Body of pancreas (tissue), 4 donors: Measurements from ENCODE around the gene PHGDH. TPM values are rescaled to one million over a fixed set of nuclear protein-coding genes. Genes with fewer than 3 reads are reported as not detected.

Source experiments
- ATAC-seq: fragments of 150-250 bp; one replicate; pipeline ENCODE4 v1.9.1; 2016
- DNase-seq, 4 donors: peaks; one replicate each; pipeline ENCODE4 v3.0.0-alpha.2; 2019
- H3K27ac ChIP-seq, 4 donors: fragments of 200-600 bp; sonication (generic); 1 replicate in 3 of 4; 2 replicates in 1 of 4; pipeline versions ENCODE4 v1.5.1 to v1.6.1; 2016 to 2019; ENCODE audit warnings: mild to moderate bottlenecking in 1 of 4, mixed read lengths in 1 of 4, moderate library complexity in 1 of 4
- H3K27me3 ChIP-seq, 2 donors: fragments of 200-600 bp; sonication (generic); one replicate each; pipeline ENCODE4 v1.6.0; 2016; ENCODE audit warnings: mild to moderate bottlenecking in 1 of 2
- H3K36me3 ChIP-seq, 2 donors: fragments of 200-600 bp; sonication (generic); replicated peaks in 1 of 2; 2 replicates each; pipeline ENCODE4 v1.5.1; 2016; ENCODE audit warnings: low read depth in 2 of 2; ENCODE audit not compliant: insufficient read depth in 1 of 2
- H3K4me1 ChIP-seq: fragments of 200-600 bp; sonication (generic); one replicate; pipeline ENCODE4 v1.6.0; 2016
- H3K4me3 ChIP-seq, 2 donors: fragments of 200-600 bp; sonication (generic); 1 replicate in 1 of 2; 2 replicates in 1 of 2; pipeline ENCODE4 v1.5.1; 2016 to 2019
- H3K9me3 ChIP-seq, 3 donors: fragments of 200-600 bp; sonication (generic); 1 replicate in 2 of 3; 2 replicates in 1 of 3; pipeline ENCODE4 v1.5.1; 2016
- POLR2A ChIP-seq, 3 donors: fragments of 450-650 bp; IDR thresholded peaks; one replicate each; pipeline ENCODE4 v1.6.1; 2016; ENCODE audit warnings: antibody characterized with exemption in 3 of 3, mild to moderate bottlenecking in 2 of 3
- whole genome bisulfite sequencing, 2 donors: methylation state at CpG; one replicate each; pipeline ENCODE4 v1.1.5; 2017; 5-methylcytosine and 5-hydroxymethylcytosine counted together
- intact Hi-C: fragments of 100-400 bp; cut with DNase I; formaldehyde crosslinking; loops from one replicate; pipeline ENCODE4 v1.15.1; 2023
- total RNA-seq, 2 donors: library from RNA; depleted of rRNA; stranded (reverse); fragments of >200 nt; gene quantifications; one replicate each; pipeline ENCODE4 v1.1.0, GENCODE V29; 2016
- TF ChIP-seq, protein P1 (sequence below), 7 experiments: fragments of 450-650 bp in 4 of 7; fragments of 200-600 bp in 3 of 7; sonication (generic) in 3 of 7; IDR thresholded peaks; one replicate each; pipeline ENCODE4 v1.5.1; 2016 to 2019; ENCODE audit warnings: antibody characterized with exemption in 7 of 7

PHGDH gene
- total RNA-seq, 2 donors from 2014 or later, result 75.5 to 101 TPM

DNA sequence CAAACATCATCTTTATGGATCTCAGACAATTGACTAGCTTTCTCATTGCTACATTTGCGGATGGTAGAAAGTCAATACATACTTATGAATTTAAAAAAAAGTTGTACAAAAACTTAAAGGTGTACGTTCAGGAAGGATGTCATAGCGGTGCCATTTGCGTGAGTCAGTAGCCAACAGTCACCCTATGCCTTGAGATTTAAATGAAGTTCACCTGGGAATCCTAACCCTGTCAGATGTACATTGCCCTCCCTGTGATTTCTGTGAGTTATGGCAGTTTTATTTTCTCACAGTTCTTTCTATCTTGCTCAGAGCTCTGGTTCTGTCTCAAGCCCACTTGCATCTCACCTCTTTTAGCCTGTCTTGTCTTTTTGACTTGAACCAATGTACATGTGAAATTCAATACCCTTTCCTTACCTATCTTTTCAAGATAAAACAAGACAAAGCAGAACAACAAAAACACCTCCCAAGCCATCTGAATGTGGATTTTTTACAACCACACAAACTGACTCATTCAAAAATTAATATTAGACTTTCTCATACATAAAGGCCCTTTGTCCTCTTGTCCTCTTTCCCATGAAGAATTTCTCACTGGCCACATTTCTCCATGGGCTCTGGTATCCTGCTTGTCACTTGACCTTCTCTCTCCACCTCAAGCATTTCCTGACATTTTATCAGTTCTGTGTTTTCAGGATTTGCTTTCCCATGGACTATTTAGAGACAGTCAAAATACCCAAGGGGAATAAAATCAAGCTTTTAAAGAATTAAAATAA, 38.4 kb upstream of the PHGDH start:
- intact Hi-C loops, result no loop called here
- no peak for TF ChIP-seq POLR2A (IDR thresholded peaks at IDR 0.05)
- TF ChIP-seq, protein P1, sequence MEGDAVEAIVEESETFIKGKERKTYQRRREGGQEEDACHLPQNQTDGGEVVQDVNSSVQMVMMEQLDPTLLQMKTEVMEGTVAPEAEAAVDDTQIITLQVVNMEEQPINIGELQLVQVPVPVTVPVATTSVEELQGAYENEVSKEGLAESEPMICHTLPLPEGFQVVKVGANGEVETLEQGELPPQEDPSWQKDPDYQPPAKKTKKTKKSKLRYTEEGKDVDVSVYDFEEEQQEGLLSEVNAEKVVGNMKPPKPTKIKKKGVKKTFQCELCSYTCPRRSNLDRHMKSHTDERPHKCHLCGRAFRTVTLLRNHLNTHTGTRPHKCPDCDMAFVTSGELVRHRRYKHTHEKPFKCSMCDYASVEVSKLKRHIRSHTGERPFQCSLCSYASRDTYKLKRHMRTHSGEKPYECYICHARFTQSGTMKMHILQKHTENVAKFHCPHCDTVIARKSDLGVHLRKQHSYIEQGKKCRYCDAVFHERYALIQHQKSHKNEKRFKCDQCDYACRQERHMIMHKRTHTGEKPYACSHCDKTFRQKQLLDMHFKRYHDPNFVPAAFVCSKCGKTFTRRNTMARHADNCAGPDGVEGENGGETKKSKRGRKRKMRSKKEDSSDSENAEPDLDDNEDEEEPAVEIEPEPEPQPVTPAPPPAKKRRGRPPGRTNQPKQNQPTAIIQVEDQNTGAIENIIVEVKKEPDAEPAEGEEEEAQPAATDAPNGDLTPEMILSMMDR (IDR thresholded peaks at IDR 0.05), result no peak
- WGBS, 2 donors, result 80 to 83% methylated on average over 4 of the region's 4 CpGs

DNA sequence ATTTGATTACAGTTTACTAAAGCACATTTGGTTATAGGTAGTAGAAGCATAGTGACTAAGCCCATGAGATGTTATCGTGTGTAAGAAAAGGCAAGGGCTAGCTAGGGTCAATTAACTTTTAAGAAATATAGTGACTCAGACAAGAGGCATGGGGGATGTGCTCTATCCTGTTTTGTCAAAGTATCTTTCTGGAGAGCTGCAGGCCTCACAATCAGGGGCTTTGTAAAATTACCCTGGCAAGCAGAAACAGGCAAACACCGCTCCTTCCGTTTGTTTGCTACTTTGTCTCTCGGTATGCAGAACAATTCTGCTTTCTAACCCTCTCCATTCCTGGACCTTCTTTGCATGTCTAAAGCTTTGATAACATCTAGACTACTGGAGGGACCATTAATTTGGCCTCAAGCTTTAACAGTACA, 37.6 kb upstream of the PHGDH start:
- no peak overlapping the region for H3K4me3 ChIP-seq
- 75 to 77% methylated on average over 4 of the region's 4 CpGs for WGBS, 2 donors
- no peak for TF ChIP-seq POLR2A (IDR thresholded peaks at IDR 0.05)
- TF ChIP-seq, protein P1 (IDR thresholded peaks at IDR 0.05), result no peak
- no peaks in the 10 kb centered on the region for H3K36me3 ChIP-seq
- H3K4me1 ChIP-seq, result peaks cover 27% of the 10 kb centered on the region
- intact Hi-C loops, result no loop called here
- H3K27me3 ChIP-seq, result no peaks in the 10 kb centered on the region
- no peak for ATAC-seq
- no peaks in the 10 kb centered on the region for H3K9me3 ChIP-seq
- no peak for DNase-seq
- H3K27ac ChIP-seq, result peak overlapping the region; percentile 50 to 83 (median 60)

More for the DNA sequence above, 38.4 kb upstream of the PHGDH start:
- Histone ChIP-seq H3K27ac (peak overlapping the region; percentile 50 to 83 (median 60)), H3K9me3 (no peaks in the 10 kb centered on the region), H3K36me3 (no peaks in the 10 kb centered on the region), H3K27me3 (no peaks in the 10 kb centered on the region), H3K4me3 (no peak overlapping the region), H3K4me1 (peaks cover 27% of the 10 kb centered on the region)
- ATAC-seq (no peak), DNase-seq (no peak)

GRCh38 chr1:119674835-119675289, 36.9 kb upstream of the PHGDH start:
- no peaks in the 10 kb centered on the region for H3K27me3 ChIP-seq
- no peaks in the 10 kb centered on the region for H3K9me3 ChIP-seq
- peak; percentile 36 for ATAC-seq
- H3K4me1 ChIP-seq, result peaks cover 27% of the 10 kb centered on the region
- no peaks in the 10 kb centered on the region for H3K36me3 ChIP-seq
- H3K27ac ChIP-seq, result peak overlapping the region in 3 of 4 donors; percentile 63 to 83 (median 72)
- intact Hi-C loops, result no loop called here
- TF ChIP-seq POLR2A (IDR thresholded peaks at IDR 0.05), result no peak
- TF ChIP-seq, protein P1 (IDR thresholded peaks at IDR 0.05), result peak in 1 of 7 experiments; percentile 90
- 26 to 38% methylated on average over 5 to 6 of the region's 6 CpGs for WGBS, 2 donors
- peak; percentile 31 to 81 (median 50) for DNase-seq
- no peak overlapping the region for H3K4me3 ChIP-seq

- intact Hi-C loops, result no loop called here
- peak overlapping the region; percentile 62 to 83 (median 68) for H3K27ac ChIP-seq
- 5 to 6% methylated on average over 16 of the region's 16 CpGs for WGBS, 2 donors
- ATAC-seq, result peak; percentile 77
- no peaks in the 10 kb centered on the region for H3K9me3 ChIP-seq
- no peaks in the 10 kb centered on the region for H3K27me3 ChIP-seq
- no peaks in the 10 kb centered on the region for H3K36me3 ChIP-seq
- peak; percentile 83 to 91 (median 90) for DNase-seq
- no peak overlapping the region for H3K4me3 ChIP-seq
- H3K4me1 ChIP-seq, result peaks cover 27% of the 10 kb centered on the region
- TF ChIP-seq, protein P1 (IDR thresholded peaks at IDR 0.05), result peak; percentile 56 to 93 (median 81)
- TF ChIP-seq POLR2A (IDR thresholded peaks at IDR 0.05), result peak in 2 of 3 donors; percentile 13 to 19
Measured at GRCh38 chr1:119675349-119676345, 36.1 kb upstream of the PHGDH start.
